GM19455 (cell line): ENCODE data around the gene TPK1.

ENCODE experiments used
- ATAC-seq: cut with Tn5 transposase; IDR thresholded peaks from one replicate; pipeline ENCODE4 v1.9.1; 2021; ENCODE audit not compliant: unreplicated experiment

The TPK1 gene

GRCh38 chr7:144534655-144535395 lies 301.0 kb downstream of the TPK1 start:
- ATAC-seq, result no peak

- no peak for ATAC-seq
These were observed 301.7 kb downstream of the TPK1 start for GRCh38 chr7:144534196-144534595.

- no peak for ATAC-seq
These were observed 304.7 kb downstream of the TPK1 start for GRCh38 chr7:144531181-144531580.

DNA sequence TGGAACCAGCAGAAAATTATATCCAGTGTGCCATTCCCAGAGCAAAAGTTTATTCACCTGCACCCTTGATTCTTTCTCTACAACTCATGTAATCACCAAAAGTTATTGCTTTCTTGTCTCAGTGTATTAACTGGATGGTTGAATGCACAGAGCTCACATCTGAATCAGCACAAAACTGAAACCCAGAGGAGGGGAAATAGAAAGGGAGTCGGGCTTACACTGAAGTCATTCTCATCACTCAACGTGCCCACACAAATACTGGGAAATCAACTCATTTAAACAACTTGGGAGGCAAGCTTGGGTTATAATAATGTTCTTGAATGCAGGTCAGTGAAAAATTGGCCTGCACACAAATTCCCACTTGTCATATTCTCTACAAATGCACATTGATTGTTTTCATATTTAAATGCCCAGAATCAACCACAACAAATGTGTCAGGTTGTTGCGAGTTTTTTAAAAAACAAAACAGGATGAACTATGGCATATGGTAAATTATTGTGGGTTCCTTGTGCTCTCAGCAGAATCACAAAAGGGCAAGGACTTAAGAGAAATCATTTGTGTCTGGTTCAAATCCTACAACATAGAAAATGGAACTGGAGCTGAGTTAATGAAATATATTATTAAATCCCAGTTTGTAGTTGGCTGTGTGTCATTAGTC lies 306.5 kb downstream of the TPK1 start:
- ATAC-seq, result peak; percentile 98

GRCh38 chr7:144528536-144529045 lies 307.3 kb downstream of the TPK1 start:
- ATAC-seq, result no peak

- no peak for ATAC-seq
These were observed 308.8 kb downstream of the TPK1 start for GRCh38 chr7:144527051-144527471.

- ATAC-seq, result no peak
These were observed 309.9 kb downstream of the TPK1 start for GRCh38 chr7:144525956-144526355.

GRCh38 chr7:144524271-144524670 lies 311.6 kb downstream of the TPK1 start:
- ATAC-seq, result no peak

DNA sequence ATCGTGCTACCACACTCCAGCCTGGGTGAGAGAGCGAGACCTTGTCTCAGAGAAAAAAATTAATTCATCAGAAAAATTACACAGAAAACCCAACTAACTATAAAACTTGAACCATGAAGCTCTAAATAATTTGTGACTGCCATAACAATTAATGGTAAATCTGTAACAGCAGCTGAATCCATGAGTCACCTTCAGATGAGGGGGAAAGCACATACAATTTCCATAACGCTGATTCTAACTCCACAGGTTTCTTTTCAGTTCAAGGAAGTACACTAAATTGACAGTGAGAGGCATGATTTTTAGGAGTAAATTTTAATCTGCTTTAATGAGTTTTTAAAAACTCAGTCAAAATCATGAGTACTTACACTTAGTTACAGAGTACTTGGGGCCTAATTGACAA lies 312.2 kb downstream of the TPK1 start:
- no peak for ATAC-seq

GRCh38 chr7:144519925-144520324 lies 315.9 kb downstream of the TPK1 start:
- ATAC-seq, result no peak

DNA sequence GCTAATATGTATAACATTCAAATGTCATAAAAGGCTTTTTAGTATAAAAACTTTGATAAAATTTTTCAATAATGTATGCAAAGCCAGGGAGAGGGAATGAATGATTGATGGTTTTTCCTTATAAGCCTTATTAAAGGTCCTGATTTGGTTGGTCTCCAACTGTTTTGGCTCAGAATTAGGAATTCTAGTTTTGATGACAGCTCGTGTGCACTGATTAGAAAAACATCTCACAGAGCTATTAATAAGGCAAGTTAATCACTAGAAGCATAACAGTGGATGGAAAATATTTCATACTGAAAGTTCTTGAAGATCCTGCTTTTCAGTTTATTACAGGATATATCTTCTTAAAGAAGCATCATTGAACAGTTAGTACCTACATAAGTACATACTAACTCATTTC lies 317.5 kb downstream of the TPK1 start:
- no peak for ATAC-seq

- ATAC-seq, result no peak
These were observed 318.1 kb downstream of the TPK1 start for GRCh38 chr7:144517749-144518148.

DNA sequence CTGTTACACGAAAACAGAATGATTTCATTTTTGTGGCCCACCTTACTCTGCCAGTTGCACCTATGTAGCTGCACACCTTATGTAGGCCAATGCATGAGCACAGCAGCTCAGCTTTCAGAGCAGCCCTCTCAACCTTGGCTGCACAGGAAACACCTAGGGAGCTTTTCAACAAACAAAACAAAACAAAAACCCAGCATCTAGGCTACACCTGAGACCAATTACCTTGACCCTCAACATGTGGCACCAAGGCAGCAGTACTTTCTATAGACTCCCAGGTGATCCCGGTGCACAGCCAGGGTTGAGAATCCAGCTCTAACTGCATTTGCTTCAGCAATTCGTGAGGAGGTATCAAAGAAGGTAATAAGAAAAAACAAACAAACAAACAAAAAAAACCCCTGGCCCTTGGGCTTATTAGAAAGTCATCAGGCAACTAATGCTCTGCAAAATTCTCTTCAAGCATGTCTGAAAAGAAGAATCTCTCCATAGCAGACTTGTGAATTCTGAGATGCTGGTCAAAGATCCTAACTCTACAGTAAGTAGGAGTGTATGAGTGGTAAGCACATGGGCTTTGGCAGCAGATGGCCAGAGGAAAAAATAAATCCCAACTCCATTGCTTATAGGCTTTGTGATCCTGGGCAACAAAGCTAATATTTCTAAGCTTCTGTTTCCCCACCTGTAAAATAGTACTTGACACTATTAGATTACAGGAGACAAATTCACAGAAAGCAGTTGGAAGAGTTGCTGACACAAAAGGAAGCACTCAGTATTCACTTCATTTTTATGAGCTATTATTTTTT lies 318.9 kb downstream of the TPK1 start:
- ATAC-seq, result no peak

DNA sequence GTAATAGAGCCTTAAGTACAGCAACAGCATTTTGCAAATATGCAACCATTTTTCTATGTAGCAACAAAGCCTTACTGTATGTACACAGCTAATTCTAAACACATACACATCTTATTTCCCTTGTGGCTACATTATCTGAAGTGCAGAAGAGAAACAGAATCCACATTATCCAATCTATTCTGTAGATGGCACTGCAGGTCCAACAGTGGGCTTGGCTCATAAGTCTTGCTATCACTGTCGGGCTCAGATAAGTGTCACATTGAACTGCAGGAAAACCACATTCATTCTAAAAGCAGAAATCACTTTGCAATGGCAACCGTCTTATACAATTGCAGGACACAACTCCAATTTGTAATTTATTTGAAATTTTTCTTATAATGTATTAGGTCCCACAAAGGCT lies 322.5 kb downstream of the TPK1 start:
- ATAC-seq, result no peak

- ATAC-seq, result no peak
These were observed 325.2 kb downstream of the TPK1 start for GRCh38 chr7:144510621-144511020.

GRCh38 chr7:144508702-144509101 lies 327.2 kb downstream of the TPK1 start:
- ATAC-seq, result peak; percentile 98

GRCh38 chr7:144503215-144503614 lies 332.6 kb downstream of the TPK1 start:
- no peak for ATAC-seq

DNA sequence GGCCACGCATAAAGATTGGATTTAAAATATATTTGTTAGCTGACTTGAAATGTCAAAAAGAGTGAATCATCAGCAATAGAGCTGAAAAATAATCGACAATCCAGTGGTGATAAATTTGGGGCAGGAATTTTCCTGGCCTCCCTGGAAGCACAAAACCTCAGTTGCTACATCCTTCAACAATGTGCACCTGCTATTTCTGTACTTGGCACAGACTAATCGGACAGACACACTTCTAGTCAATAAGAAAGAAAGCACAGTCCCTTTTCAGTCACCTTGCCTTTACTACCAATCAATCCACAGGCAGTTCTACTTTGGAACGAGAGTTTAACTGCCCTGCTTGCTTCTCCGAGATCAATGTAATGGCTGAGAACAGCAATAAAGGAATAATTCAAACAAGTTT lies 335.6 kb downstream of the TPK1 start:
- ATAC-seq, result no peak

- no peak for ATAC-seq
These were observed 338.6 kb downstream of the TPK1 start for GRCh38 chr7:144497282-144497681.

GRCh38 chr7:144494355-144494754 lies 341.5 kb downstream of the TPK1 start:
- no peak for ATAC-seq

GRCh38 chr7:144489504-144489903 lies 346.3 kb downstream of the TPK1 start:
- no peak for ATAC-seq

DNA sequence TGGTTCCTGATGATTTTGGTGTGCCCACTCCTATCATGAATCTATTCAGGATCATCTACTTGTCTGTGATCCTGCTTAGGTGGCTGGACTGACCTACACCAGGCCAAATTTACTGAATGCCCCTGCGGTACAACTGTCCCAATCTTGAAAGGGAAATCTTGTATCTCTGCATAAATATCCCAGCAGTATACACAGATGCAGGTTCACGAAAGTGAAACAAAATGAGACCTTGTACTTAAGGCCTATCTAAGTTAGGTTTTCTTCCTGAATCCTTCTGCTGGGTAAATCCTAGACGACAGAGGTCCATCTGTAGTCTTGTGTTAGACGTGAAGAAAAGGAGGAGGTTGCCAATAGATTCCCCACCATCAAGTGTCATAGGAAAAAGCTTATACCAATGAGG lies 346.9 kb downstream of the TPK1 start:
- ATAC-seq, result no peak
